Limb (tissue), 2 donors: ENCODE measurements around the gene CFL1.
"Not testable (repeated sequence)": the region's sequence is repeated elsewhere in the genome, so short reads cannot be mapped to it uniquely, and the experiment has no call there.

Experiments
- DNase-seq, 2 donors: peaks; one replicate each; pipeline ENCODE4 v3.0.0-alpha.2; 2016; ENCODE audit errors: extremely low spot score in 2 of 2

Gene CFL1

DNA sequence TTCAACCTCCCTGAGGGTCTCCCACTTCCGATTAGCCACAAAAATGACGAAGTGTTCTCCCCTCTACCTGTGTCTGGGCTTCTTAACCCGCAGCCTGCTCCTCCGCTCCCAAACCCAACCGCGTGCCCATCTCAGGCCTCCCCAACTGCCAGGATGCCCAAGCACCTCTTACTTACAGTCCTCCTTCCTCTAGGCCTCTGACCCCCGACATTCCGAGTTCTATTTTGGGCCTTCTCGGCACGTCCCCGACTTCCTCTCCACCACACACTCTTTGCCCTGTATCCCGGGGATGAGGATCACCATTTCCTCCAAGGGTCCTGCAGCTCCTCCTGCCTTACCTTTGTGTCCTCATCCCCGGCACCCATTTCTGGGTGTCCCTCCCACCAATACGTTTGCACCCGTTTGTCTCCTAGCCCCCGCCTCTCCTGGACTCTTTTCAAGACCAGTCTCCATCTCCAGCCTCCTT, 1.9 kb upstream of the CFL1 start:
- DNase-seq, result peak in 1 of 2 donors; percentile 22

DNA sequence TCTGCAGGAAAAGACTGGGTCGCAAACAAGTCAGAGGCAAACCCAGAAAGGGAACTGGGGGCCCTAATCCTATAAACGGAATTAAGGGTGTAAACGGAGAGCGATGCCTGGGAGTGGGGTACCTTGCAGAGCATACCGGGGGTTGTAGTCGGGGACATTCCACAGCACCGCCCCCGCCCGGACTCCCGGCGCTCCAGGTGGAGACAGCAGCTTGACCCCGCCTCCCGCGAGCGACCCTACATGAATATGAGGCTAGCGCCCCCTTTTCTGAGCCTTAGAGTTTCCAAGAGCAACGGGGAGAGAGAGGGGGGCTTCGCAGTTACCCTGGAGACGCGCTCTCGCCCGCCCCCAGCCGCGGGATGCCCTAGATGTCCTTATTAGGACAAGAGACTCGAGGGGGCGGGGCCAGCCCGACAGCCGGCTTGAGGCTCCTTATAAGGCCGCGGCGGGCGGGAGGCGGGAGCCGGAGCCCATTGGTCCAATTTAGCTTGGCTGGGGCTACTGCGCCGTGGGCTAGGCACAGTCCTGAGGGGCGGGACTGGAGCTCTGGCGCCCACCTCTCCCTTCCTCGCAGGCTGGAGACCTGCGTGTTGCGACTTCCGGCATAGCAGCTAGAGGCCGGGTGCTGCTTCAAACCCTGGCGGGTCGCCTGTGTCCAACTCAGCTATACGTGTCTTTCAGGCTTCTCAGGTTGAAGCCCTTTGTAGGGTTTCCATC, 1.3 kb upstream of the CFL1 start:
- peak; percentile 98 to 99 for DNase-seq

DNA sequence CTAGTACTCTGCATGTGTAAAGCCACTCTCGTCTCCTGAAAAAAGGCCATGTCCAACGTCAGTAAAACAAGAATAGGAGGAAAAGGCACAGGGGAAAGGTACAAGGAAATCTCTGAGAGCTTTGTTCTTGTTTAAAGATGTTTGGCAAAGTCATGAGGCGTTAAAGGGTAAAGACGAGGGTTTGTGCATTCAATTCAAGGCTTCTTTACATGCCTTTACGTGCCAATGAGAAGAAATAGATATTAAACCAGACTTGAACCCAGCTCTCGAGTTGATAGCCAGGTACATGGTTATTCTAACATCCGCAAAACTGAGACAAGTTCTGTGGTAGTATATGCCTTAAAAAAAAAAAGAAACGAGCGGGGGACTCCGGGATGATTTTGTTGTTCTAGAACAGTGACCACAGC, 704 bp upstream of the CFL1 start:
- DNase-seq, result peak in 1 of 2 donors; percentile 23

DNA sequence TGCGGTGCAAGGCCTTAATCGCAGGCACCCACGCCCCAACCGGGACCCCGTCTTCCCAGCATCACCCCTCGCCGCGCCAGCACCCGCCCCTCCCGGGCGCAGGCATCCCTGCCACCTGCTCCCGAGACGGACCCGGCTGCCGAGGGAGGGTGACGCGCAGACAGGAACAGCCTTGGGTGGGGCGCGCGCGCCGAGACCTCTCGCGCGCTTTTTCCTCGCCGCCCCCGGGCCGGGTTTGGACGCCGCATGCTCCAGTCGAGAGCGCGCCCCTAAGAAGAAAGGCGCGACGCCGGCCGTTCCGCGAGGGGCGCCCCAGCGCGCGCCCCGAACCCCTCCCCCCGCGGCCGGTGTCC, 504 bp downstream of the CFL1 start:
- no peak for DNase-seq

DNA sequence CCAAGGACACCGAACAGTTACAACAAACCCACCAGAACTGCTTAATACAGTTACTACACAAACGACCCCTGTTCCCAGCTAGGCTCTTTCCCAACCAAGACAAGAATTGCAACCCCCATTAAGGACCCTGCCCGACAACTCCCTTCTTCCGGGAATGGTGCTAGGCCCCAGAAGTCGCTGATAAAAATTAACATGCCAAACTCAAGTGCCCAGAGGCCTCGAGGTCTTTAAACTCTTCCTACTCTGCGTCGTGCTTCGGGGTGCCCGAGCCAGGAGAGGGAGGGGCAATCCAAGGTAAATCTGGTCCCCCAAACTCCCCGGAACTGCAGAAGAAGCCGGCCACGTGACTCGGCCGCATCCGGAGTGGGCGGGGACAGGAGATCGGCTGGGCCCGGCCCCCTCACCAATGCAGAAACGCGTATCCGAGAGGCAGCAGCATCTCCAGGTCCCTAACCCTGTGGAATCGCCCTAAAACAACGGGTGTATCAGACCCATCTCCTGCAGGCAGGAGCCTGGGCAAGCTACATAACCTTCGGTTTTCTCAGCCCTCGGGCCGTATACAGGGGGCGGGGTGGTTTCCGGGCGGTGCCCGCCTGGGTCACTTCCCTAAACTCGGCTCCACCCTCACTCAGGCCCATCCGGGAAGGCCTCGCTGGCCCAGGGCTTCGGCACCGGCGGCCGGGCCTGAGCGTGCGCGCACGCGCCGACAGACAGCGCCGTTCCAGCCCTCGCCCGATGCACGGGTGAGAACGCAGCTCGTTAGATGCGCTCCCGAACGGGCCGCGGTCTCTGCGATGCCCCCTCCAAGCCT, 1.1 kb downstream of the CFL1 start:
- DNase-seq, result peak; percentile 63 to 80

DNA sequence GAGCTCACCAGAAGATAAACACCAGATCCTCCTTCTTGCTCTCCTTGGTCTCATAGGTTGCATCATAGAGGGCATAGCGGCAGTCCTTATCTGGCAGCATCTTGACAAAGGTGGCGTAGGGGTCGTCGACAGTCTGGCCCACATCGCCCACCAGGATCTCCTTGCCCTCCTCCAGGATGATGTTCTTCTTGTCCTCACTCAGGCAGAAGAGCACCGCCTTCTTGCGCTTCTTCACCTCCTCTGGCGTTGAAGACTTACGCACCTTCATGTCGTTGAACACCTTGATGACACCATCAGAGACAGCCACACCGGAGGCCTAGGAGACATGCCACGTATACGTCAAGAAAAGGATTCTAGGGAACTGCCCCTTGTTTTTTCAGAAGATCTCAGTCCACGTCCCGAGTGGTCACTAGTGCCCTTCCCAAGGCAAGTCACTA, 2.0 kb downstream of the CFL1 start:
- DNase-seq, result no peak

DNA sequence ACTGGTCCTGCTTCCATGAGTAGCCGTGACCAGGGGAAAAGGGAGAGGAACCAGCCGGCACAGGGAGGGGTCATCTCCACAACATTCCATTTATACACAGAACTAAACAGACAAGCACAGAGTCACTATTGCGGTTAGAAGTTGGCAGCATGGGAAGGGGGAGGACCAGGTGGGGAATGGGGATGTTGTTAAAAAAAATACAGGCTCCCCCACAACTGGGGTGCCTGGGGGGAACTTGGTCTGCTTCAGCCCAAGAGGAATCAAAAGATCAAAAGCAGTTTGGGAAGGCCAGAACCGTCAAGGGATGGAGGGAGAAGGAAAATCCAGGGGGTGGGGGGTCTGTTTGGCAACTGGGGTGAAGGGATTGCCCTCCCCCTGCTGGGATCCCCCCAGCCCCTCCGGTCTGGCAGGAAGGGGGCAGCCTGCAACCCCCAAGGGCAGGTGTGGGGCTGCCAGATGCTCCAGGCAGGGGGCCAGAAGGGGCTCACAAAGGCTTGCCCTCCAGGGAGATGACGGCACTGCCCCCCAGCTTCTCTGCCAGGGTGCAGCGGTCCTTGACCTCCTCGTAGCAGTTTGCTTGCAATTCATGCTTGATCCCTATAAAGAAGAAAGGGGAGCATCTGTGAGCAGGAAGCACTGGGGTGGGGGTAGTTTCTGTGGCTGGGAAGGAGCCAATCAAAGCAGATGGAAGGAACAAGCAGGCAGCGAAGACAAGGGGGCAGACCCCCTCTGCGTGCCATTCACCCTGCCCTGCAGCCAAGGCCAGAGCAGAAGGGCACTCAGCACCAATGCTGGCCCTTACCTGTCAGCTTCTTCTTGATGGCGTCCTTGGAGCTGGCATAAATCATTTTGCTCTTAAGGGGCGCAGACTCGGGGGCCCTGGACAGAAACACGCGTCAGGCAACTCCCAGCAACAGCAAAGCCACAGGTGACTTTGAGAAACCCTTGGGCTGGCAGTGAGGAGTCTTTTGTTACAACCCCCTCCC, 2.8 kb downstream of the CFL1 start:
- peak in 1 of 2 donors; percentile 30 for DNase-seq

DNA sequence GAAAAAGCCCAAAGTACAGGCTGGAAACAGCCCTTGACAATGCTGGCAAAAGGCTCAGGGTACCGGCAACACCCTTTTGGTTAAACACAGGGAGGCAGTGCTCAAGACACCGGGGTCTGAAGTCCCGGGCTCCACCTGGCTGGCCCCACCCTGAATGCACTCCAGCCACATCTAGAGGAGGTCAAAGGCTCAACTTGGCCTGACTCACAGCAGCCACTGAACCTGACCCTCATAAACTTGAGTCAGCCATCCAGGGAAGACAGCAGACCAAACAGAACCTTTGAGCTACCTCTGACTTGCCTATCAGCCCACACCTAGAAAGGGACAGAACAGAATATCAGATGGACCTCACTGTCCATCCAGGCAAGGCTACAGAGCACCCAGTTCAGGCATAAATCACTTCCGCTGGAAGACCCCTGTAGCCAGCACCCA, 3.8 kb downstream of the CFL1 start:
- no peak for DNase-seq

DNA sequence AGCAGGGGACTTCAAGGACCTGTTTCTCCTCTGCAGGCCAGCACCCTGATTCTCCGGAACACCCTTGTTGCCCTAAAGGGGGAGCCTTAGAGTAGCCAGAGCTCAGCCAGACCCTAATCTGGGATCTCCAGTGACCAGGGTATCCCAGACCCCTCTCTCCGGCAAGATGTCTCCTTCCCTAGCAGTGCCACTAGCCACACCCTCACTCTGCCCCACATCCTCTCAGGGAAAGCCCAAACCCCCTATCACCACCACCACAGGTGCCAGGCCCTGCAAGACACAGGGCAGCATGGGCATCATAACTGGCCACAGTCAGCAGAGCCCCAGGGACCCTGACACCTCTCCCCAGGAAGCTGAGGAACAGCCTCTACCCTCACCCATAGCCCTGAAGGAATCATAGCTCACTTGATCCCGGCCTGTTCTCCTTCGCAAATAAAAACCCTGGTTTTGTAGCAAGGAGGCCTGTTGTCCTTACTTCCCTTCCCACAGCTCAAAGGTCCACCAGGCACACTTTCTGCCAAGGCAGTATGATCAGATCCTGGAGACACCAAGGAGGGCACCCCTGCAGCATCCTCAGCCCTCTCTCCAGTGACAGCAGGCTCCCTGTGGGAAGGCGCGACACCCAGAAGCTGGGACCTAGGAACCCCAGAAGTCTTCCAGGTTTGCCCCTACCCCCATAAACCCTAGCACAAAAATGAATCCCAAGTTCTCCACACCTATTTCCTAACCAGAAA, 4.6 kb downstream of the CFL1 start:
- no peak for DNase-seq

DNA sequence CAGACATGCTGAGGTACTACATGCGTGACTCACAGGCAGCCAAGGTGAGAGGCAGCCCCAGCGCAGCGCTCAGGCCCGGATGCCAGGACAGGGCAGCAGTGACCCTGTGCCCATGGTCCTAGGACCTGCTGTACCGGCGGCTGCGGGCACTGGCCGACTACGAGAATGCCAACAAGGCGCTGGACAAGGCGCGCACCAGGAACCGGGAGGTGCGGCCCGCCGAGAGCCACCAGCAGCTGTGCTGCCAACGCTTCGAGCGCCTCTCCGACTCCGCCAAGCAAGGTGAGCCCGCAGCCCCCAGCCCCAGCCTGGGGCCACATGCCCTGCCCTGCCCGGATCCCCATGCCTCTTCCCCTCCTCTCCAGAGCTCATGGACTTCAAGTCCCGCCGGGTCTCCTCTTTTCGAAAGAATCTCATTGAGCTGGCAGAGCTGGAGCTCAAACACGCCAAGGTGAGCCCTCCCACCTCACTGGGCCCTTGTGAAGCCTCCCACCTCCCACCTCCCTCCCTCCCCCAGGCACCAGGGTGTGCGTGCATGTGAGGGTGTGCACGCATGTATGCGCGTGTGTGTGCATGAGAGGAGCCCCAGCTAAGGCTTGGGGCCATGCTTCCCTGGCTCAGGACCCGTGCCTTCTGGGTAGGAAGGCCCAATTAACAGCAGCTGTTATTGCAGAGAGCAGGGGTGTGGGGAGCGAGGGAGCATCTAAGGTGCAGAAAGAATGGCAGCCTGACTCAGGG, 5.3 kb downstream of the CFL1 start:
- peak in 1 of 2 donors; percentile 25 for DNase-seq

DNA sequence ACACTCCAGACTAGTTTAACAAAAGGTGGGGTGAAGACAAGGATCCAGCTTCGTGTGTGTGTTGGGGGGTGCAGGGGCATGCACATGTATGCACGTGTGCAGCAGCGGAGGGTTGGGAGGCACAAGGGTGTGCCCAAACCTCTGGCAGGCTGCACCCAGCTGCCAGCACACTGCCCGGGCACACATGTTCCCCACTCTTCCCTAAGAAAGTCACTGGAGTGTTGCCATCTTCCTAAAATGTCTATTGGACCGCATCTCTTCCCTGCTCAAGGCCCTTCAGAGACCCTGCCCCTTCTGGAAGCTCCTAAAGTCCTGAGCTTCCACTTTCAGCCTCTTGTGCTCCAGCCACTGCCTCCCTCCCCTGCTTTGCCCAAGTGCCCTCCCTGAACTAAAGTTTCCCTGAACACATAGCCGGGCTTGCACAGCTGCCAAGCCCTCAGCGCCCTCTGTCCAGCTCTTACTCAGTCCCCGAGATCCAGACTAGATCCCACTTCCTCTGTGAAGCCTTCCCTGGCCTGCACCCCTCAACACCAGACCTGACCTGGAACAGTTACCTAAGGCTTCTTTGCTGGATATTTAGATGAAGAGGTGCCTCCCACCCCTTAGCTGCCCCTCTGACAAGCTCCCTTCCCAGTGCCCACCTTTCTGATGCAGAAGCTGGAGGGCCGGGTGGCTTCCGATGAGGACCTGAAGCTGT, 6.0 kb downstream of the CFL1 start:
- no peak for DNase-seq

DNA sequence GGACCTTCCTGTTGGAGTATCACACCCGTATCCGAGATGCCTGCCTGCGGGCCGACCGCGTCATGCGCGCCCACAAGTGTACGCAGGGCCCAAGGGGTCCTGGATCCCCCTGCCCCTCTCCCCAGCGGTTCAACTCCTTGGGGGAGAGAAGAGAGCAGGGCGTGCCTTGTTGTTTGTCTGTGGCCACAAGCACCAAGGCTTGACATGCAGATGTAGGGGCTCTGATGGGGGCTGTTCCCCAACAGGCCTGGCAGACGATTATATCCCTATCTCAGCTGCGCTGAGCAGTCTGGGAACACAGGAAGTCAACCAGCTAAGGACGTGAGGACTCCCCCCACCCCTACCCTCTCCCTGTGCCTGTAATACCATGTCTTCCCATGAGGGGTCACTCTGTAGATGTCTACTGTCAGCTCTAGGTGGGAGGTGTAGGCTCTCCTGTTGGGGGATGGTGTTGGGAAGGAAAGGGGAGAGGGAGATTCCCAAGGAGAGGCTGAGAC, 6.8 kb downstream of the CFL1 start:
- DNase-seq, result peak in 1 of 2 donors; percentile 26

DNA sequence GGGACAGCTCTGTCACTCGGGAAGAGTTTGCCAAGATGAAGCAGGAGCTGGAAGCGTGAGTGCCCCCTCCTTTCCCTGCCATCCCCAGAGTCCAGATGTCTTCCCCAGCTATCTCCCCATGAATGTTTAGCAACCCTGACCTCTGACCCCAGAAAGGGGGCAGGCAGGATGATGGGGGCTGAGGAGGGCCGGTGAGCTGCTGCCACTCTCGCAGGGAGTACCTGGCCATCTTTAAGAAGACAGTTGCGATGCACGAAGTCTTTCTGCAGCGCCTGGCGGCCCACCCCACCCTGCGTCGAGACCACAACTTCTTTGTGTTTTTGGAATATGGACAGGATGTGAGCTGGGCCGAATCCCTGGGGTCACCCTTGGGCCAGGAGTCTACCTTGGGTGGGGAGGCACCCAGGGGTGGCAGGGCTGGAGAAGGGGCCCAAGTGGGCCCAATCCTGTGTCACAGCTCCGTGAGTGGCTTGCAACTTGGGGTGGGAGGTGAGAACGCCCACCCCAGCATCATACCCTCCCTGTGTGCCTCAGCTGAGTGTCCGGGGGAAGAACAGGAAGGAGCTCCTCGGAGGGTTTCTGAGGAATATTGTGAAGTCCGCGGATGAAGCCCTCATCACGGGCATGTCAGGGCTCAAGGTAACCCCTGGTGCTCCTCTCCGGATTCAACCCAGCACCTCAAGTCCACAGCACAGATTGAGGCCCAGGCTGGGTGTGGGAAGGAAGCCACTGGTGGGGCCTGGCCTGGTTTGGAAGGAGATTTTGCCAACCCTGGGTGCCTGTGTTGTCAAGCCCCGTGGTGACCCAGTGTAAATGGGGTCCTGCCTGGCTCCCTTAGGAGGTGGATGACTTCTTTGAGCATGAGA, 7.5 kb downstream of the CFL1 start:
- peak in 1 of 2 donors; percentile 30 for DNase-seq

DNA sequence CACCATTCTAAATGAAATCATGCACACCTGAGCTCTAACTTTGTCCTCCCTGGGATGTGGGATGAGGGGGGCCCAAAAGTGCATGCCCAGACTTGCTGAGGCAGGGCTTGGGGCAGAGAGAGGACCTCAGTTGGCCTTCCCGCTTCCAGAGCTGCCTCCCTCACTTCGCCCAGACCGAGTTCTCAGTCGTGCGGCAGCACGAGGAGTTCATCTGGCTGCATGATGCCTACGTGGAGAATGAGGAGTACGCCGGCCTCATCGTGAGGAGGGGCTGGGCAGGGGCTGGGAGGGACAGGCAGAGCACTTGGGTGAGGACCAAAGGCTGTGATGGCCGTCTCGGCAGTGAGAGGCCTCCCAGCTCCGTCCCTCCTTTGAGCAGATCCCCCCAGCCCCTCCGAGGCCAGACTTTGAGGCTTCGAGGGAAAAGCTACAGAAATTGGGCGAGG, 8.2 kb downstream of the CFL1 start:
- DNase-seq, result no peak

DNA sequence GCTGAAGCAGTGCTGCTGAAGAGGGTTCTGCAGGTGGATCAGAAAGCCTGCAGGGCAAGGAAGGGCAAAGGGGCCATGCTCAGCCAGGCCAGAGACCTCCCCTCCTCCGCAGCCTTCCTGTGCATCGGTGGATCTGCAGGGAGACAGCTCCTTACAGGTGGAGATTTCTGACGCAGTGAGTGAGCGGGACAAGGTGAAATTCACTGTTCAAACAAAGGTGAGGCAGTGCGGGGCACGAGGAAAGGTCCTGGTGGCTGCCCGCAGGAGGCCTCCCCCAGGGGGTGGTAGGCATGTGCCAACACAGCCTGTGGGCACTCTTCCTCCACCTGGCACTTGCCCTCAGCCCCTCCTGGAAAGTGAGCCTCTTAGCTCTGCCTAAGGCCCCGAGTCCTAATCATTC, 8.6 kb downstream of the CFL1 start:
- DNase-seq, result peak in 1 of 2 donors; percentile 24

DNA sequence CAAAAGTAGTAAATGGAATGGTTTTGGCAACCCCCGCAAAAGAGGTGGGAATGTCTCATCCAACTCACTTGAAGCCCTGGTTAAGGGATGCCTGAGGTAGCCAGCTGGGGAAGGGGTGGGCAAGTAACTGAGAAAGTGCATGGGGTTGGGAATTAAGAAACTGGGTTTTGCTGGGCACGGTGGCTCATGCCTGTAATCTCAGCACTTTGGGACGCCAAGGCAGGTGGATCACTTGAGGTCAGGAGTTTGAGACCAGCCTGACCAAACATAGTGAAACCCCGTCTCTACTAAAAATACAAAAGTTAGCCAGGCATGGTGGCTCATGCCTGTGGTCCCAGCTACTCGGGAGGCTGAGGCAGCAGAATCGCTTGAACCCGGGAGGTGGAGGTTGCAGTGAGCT, 9.3 kb downstream of the CFL1 start:
- not testable (repeated sequence) for DNase-seq

DNA sequence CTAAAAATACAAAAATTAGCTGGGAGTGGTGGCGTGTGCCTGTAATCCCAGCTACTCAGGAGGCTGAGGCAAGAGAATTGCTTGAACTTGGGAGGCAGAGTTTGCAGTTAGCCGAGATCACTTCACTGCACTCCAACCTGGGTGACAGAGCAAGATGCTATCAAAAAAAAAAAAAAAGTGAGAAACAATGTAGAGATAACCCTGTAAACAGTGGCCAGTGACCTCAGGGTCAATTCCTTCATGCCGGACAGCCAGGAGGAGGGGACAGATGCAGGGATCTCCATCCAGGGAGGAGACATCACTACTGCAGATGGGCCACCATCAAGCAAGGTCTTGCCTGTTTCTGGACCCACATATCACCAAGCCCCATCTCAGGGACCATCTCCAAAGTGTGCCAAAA, 10.2 kb downstream of the CFL1 start:
- no peak for DNase-seq

DNA sequence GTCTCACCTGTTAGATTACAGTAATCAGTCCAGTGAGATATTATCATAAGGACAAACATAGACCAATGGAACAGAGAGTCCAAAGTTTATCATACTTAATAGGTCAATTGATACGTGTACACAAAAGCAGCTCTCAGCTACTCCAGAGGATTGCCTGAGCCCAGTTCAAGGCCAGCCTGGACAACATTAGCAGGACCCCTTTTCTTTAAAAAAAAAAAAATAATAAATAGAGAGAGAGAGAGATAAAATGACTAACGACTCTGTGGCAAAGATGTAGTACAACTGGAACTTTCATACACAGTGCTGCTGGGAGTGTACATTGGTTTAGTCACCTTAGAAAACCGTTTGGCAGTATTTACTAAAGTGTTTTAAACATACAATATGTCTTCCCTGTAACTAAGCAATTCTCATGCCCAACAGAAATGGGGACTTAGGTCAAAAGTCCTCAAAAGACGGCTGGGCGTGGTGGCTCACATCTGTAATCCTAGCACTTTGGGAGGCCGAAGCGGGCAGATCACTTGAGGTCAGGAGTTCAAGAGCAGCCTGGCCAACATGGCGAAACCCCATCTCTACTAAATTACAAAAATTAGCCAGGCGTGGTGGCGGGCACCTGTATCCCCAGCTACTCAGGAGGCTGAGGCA, 13.6 kb downstream of the CFL1 start:
- DNase-seq, result no peak
